ENCODE results near the gene SSBP3.

SSBP3 gene

DNA sequence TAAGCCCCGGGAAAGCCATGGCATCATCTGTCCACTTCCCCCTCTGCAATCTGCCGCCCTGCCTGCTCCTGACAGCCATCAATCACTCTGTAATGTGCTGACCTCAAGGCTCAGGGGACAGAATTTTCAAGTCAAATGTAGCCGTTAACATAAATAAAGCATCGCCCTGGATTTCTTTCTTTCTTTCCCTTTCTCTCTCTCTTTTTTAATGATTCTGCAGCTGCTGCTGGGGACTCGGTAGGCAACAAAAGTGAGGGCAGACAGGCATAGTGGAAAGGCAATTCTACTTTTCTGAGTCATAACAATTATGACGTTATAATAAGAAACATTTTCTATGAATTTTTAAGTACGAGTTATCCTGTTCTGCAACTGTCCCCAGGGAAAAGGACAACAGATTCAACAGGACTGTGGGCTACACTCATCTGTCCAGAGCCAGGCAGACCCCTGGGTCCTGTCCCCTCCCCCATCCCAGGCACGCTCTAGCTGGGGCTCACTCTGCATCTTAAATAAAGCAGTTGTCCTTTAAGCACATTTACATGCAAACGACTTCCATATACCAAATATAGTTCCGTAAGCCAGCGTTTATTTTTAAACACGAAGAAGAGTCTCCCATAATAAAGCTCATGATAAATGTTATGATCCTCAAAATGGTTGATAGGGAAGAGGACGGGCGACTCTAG lies 78.7 kb downstream of the SSBP3 start:
- FAIRE-seq = no peak

DNA sequence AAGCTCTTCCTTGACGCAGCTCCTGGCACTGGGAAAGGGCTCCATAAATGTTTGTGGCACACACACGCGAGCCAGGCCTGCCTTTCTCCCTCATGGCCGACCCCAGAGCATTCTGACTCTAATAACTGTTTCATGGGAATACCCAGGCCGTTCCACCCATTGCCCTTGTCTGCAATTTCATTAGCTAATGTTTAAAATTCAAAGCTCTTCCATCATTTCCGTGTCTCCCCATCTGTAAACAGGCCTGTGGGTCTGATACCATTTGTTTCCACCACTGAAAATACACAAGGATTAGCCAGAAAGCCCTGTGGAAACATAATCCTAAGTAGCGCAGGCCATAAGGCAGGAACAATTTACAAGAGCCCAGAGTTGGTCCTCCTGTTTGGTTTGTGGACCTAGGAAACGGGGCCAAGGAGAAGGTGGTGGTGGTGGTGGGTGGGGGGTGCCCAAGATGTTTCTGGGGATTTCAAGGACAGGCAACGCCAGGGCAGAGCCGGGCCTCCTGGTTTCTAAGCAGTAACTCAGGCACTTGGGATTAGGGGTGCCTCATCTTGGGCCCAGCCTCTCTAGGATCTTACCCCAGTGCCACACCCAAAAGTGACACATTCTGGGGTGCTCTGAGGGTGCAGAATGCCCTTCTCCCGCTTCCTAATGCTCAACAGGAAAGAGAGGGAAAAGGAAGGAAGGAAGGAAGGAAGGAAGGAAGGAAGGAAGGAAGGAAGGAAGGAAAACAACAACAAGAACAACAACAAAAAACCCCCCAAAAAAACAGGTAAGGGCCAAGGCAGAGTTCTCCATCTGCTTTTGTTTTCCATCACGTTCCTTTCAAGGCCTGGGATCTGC lies 79.4 kb downstream of the SSBP3 start:
- no peak for FAIRE-seq

DNA sequence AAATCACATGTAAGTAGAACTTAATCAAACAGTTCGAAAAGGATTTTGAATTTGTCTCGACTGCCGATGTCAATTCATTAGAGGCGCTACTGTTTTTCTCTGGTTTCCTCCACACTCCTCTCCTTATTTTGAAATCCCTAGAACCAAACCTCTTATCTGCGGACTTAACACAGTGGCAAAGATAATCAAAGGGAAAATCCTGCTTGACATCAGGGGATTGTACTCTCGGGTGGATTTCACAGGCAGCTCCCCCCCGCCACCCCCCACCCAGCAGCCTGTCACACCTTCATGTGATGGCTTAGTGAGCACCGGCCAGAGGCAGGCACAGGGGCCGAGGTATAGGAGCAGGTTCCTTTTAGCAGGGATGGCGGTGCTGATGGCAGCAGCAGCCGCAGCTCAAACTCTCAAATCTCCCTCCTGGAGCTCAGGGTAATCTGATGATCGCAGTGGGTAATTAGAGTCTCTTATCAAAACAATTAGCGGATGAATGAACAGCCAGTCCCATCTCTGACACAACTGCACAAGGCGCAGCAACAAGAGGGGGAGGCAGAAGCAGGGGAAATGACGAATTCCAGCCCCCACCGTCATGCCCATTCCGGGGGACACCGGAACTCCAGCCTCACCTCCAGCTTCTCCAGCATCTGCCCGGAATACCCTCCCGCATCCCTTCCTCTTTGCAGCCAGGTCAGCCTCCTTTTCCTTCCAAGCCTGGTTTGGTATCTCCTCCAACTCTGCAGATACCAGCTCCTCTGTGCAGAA lies 80.3 kb downstream of the SSBP3 start:
- FAIRE-seq = no peak

DNA sequence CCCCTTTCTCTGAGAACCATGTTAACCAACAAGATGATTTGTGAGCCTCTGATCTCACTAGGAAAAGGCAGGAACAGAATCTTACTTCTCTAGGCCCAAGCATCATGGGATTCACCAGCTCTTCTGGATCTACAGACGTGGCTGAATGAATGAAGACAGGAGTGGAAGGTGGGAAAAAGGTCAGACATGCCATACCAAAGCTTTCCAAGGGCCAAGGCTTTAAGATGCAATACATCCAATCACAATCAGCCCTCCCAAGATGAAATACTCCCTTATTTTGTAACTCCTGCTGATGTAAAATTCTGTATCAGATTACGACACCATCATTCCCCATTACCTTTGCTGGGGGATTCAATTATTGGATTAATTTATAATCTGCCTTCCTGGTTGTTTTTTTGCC lies 80.9 kb downstream of the SSBP3 start:
- no peak for FAIRE-seq

DNA sequence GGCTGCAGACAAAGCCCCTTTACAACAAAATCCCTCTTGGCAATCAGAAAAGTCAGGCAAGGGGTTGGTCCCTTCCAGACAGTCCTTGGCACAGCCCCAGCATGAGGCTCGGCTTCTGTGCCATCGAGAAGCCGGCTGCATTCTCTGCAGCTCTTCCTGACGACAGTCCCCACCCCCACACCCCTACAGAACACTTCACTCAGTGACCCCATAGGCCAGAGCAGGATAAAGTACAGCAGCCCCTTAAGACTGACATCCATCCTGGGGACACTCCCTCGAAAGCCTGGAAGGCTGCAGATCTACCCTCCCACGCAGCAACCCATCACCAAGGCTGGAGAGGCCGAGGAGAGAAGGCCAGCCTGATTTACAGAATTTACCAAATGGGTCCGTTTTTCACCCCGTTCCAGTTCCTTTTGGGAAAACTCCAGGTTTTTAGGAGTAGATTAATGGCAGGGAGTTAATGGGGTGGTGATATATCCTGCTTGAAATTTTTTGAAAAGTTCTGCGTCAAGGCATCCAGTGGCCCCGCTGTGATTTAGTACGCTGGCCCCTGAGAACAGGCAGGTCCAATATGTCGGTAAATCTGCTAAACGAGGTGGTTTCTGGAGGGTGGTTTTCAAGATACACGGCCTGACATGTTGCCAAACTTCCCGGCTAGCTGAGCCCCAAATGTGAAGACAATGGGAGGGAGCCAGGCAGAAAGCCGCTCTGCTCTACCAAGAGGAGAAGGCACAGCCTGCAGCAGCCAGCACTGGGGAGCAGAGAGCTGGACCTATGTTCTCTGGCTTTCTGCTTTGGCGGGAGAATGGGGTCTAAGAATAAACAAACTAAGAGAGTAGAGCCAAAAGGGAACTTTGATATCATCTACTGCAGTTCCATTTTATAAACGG lies 81.7 kb downstream of the SSBP3 start:
- no peak for FAIRE-seq

DNA sequence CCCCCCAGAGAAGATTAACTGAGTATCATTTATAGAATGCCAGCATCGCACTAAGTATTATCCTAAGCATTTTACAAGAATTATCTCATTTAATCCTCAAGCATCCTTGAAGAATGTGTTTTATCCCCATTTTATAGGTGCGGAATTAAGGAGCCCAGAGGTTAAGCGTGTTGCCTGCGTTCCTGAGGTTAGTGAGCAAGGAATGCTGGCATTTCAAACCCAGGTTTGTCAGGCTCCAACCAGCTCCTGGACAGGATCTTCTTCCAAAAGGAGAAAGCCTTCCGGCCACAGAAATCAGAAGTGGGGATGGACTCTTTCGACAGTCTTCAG lies 82.3 kb downstream of the SSBP3 start:
- FAIRE-seq = no peak

DNA sequence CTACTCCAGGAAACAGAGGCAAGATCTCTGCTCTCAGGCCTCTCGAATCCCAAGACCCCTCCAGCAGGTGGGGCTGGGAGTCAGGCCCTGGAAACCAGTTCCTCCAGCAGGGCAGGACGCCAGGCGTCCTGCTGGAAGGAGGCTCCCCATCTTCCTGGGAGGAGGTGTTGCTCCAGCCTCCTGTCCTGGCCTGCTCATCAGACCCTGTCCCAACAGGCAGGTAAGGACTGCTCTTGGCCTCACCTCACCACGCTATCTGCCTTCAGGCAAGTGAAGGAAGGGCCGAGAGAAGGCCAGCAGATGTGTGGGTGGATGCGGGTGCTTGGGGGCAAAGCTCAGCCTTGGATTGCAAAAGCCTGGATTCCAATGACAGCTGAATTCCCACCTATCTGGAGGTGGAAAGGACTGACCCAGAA lies 82.9 kb downstream of the SSBP3 start:
- no peak for FAIRE-seq

DNA sequence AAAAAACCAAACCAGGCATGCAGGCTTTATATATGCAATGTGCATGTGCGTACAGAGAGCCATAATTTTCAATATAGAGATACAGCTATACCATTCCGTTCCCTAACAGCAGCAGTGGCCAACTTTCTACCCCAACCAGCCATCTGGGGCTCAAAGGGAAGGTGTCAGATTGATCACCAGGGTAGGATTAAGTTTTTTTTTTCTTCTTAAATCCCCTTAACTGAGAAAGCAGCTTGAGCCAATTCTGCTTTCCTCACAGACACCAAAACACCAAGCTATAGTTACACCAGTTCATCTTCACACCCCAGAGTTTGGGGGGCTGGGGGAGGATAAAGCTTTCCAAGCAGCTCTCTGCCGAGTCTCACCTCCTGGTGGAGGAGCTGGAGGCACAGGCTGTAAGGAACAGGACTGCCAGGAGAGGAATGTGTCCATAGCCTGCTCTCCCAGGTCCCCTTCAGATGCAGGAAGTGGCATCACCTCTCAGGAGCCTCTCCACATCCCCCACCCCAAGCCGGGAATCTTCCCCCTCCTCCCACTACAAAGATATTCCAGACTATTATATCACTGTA lies 87.9 kb downstream of the SSBP3 start:
- no peak for FAIRE-seq

DNA sequence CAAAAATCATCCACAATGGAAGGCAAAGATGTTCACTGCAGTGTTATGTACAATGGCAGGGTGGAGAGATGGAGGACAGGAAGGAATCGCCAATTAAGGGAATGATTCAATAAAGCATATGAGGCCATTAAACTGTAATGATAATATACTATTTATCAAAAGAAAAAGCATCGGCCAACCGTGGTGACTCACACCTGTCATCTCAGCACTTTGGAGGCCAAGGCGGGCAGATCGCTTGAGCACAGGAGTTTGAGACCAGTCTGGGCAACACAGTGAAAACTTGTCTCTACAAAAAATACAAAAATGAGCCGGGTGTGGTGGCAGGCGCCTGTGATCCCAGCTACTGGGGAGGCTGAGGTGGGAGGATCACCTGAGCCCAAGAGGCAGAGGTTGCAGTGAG lies 89.1 kb downstream of the SSBP3 start:
- FAIRE-seq = no peak

DNA sequence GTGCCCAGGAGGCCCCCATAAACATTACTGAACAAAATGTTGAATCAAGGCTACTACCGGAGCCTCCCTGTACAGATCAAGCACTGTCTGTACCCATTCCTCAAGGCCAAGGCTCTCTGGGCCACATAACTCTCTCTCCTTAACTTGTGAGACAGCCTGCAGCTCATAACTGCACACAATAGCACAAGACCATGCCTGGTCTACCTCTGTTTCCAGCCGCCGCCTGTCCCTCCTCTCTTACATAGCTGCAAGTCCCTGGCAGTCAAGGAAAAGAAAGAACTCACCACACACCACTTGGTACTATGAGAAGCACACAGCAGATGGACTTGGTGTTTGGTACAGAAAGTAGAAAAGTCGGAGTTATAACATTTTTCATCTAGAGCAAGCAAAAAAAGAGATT lies 91.1 kb downstream of the SSBP3 start:
- no peak for FAIRE-seq

DNA sequence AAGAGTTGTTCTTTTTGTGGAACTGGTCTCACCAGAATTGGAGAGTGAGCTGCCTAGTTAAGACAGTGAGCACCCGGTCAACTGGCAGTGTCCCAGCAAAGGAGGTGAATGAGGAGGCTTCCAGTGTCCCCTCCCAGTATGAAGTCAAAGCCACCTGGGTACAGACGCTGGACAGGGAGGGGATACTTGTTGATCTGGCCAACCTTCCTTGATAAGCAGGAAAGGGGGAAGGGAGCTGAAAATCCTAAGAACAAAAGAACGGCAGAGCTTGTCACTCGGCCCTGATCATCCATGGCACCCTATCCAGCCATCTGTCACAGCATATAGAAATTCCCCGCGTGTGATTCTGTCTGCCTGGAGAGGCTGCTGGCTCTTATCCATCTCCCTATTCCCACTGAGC lies 91.5 kb downstream of the SSBP3 start:
- FAIRE-seq = no peak

DNA sequence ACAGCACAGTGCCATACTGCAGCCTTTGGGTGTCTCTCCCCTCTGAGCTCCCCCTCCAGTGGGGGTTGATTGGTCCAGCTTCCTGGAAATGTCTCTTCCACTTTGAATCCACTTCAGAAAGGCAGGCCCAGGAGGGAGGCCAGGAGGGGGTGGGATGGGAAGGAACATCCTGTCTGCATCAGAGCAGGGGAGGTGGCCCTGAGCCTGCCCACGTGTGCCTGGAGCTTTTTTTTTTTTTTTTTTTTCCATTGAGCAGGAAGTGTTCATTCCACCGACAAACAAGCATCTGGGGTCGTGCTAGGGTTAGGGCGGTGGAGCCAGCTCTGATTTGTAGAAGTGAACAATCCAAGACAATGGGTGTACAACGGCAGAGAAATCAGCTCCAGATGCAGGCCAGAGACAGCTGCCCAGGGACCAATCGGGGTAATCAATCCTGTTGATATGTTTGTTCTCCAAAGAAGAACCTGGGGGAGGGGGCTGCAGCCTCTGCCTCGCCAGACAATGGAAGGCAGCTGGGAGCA lies 93.3 kb downstream of the SSBP3 start:
- no peak for FAIRE-seq

DNA sequence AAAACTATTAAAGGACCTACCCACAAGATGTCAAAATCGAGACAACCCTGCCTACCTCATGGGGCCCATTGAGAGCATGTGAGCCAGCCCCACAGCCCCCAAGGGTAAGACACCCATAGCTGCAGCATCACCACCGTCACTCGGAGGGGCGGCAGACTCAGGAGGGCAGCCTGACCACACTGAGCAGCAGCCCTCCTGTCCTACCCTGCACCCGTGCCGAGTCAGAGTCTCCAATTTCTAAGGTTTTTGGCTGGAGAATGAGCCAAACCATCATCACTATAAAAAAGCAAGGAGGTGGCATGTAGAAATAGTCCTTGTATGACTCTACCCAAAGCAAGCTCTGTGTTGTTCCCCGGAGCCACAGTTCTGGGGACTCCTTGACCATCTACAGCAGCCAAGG lies 94.7 kb downstream of the SSBP3 start:
- no peak for FAIRE-seq

DNA sequence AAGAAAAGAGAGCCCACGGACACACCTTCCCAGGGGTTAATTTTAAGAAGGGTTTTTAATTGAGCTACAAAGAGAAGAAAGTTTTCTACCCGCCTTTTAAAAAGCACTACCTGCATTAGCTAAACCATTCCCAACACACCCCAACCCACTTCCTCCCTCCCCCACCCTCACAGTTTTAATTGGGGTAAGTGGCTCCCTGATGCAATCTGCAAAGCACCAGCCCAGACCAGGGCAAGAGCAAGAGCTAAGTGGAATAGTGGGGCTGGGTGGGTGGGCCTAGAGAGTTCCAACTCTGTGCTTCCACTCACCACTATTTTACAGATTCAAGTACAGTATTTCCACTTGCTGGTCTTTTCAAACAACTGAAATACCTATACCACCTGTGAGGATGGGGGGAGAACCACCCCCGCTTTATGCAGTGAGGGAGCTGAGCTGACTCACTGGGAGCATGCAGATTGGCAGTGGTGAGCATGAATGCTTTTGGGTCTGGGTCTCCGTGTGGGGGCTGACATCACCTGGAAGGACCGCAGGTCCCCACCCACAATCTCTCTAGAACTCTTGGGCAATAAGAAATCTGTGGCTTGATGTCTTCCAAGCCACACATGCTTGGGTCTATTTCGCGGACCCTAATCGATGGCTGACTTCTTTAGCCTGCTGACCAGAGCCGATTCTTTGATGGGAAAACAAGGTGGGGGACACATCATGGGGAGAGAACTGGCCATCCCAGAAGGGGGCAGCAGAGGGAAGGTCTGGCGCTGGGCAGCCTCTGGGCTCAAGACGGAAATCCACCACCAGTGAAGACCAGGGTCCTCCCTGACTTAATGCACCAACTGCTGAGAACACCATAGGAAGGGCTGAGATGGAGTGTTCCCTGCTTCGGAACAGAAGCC lies 95.5 kb downstream of the SSBP3 start:
- FAIRE-seq = no peak

DNA sequence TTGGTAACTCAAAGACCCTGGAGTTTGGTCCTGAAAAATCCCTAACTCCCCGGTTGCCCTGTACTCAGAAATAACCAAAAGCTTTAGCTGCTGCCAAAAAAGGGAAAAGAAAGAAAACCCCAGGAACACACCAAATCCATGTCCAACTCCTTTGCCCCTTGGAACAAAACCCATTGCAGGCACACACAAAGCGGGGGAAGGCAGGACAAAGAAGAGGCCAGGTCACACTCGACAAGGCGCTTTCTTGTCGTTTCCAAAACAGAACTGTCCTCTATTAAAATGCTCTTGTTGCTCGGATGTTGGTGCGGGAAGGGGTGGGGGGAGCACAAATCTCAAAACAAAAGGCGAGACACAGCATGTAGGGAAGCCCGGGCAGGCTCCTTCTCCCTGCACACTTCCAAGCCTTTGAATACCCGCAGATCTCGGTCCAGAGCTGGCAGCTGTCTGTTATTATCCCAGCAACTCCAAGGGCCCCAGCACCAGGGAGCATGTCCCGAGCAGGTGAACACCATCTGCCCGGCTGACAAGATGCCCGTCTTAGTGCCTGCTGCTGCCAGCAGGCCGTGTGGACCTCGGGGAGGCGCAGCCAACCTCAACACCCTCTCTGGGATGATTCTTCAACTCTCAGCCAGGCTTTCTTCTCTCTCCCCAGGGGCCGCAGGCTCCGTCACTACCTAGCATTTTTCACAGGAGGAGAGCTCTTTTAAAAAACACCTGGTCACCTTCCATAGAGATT lies 96.4 kb downstream of the SSBP3 start:
- FAIRE-seq = no peak

DNA sequence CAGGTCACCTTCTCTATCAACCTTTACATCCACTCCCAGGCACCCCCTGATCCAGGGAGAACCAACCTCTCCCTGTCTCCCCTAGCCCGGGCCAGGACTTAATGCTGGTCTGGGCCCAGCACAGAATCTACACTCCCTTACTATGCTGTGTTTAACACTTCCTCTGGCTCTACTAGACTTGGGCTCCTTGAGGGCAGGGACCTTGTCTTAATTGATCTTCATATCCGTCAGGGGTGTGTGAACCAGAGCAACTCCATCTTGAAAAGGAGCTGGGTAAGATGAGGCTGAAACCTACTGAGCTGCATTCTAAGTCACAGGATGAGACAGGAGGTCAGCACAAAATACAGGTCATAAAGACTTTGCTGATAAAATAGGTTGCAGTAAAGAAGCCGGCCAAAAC lies 98.9 kb downstream of the SSBP3 start:
- FAIRE-seq = no peak

DNA sequence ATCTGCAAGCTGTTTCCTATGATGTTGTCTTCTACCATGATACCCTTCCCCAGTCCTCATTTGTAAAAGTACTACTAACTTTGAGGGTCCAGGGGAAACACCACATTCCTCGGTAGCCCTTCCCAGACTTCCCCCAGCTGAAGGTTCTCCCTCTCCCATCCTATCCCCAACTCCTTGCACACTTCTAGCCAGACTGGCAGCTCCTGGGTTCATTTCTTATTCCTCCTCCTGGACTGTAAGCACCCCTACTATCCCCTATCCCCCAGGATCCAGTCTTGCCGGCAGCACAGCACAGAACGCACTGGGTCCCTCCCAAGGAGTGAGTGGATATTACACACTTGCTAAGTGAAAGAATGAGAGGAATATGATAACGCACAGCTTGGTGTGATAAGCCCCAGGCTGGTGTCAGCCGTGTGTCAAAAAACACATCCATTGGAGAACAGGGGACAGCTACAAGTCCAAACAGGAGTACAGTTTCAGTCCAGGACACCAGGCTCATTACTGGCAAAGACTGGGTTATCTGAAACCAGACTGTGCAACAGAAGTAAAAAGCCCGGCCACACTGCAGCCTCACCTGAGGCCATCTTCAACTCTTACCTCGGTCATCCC lies 100.2 kb downstream of the SSBP3 start:
- FAIRE-seq = no peak

DNA sequence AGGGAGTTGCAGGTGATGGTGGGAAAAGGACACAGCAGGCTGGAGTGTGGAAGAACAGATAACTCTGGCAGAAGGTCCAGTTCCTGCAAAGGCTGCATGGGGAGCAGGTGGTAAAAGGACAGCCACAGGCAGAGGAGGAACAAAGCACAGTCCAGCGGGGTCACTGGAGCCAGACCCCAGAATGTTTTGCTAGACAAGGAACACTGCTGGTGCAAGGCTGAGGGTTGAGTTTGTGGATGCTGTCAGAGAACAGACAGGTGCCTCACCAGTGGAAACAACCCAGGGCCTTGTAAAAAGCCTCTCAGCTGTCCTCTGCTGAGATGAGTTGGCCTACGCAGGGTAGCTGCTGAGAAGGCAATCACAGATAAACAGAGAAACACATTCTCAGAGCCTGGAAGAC lies 101.7 kb downstream of the SSBP3 start:
- no peak for FAIRE-seq

DNA sequence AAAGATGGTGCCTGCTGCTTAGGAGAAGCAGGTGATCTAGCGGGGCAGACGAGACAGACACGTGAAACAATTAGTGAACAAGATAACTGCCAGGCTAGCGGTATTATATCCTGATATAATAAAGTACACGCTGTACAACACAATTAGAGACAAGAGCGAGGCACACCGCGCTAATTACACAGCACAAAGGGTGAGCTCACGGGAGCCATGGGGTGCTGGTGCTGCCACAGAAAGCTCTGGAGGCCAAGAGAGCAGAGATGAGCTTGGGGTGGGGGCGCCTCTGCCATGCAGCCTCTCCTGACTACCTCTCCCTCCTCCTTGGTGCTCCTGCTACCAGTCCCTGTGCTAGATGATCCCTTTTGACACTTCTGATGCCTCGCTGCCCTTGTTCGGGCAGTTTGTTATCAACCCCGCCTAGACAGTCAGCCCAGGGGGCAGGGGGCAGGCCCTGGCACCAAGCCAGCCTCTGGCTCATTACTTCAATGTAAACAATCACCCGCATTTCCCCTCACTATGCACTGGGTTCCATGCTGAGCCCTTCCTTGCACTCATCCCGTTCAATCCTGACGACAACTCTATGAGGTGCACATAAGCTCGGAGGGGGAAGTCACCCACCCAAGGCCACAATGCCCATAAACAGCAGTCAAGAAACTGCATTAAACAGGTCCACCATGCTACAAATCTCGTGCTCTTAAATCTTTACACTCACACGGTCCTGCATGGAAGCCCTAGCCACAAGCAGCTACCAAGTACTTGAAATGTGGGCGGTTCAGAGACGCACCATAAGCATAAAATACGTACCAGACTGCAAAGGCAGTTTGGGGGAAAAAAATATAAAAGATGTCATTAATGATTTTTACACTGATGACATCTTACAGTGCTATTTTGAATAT lies 103.0 kb downstream of the SSBP3 start:
- FAIRE-seq = no peak

All from A204.1 (cell line).